IMR-90 (cell line): ENCODE data around the gene DCDC2. TPM values are rescaled to one million over a fixed set of nuclear protein-coding genes. Genes with fewer than 3 reads are reported as not detected.
"Not testable (repeated sequence)": the region's sequence is repeated elsewhere in the genome, so short reads cannot be mapped to it uniquely, and the experiment has no call there.

ENCODE experiments used
- ATAC-seq: fragments of 200-7000 bp; cut with Tn5 transposase; 2 replicates; pipeline ENCODE4 v1.9.1; 2020; ENCODE audit warnings: low read depth, mild to moderate bottlenecking, moderate library complexity
- BruUV-seq: library from RNA; stranded (reverse); fragments of 400-500 nt; replicated peaks from 2 replicates; lab custom pipeline; 2021; lab: Mats Ljungman, UMichigan
- CTCF ChIA-PET: fragments of 300-600 bp; formaldehyde crosslinking; extraction: SDS; loops from one replicate; lab custom pipeline; 2021; ENCODE audit warnings: antibody characterized with exemption; lab: Yijun Ruan, JAX
- POLR2A ChIA-PET: fragments of 300-600 bp; sonication (Branson Sonifier 250); formaldehyde crosslinking; loops from one replicate; lab custom pipeline; 2022; ENCODE audit warnings: antibody characterized with exemption; ENCODE audit not compliant: unreplicated experiment; lab: Charles Lee
- DNase-seq: peaks from one replicate; pipeline ENCODE4 v3.0.0; 2013
- H2AFZ ChIP-seq: replicated peaks from 2 replicates; pipeline ENCODE3; 2013; ENCODE audit warnings: low read length, mild to moderate bottlenecking; ENCODE audit not compliant: poor library complexity
- H2AK5ac ChIP-seq: 2 replicates; pipeline ENCODE4 v1.6.1; 2013; ENCODE audit warnings: low read depth, low read length, inconsistent platforms
- H2AK9ac ChIP-seq: replicated peaks from 2 replicates; pipeline ENCODE3; 2013; ENCODE audit warnings: mild to moderate bottlenecking, low read depth, low read length, moderate library complexity; ENCODE audit not compliant: poor library complexity
- H2BK120ac ChIP-seq: 2 replicates; pipeline ENCODE4 v1.6.1; 2013; ENCODE audit warnings: low read depth, low read length, inconsistent platforms
- H2BK15ac ChIP-seq: 3 replicates; pipeline ENCODE4 v1.6.1; 2013; ENCODE audit warnings: low read depth, low read length, inconsistent platforms
- H2BK20ac ChIP-seq: 2 replicates; pipeline ENCODE4 v1.6.1; 2013; ENCODE audit warnings: low read depth, mild to moderate bottlenecking, inconsistent platforms, low read length, moderate library complexity
- H2BK5ac ChIP-seq: 2 replicates; pipeline ENCODE4 v1.6.1; 2013; ENCODE audit warnings: mild to moderate bottlenecking, low read depth, low read length, inconsistent platforms; ENCODE audit not compliant: poor library complexity, severe bottlenecking
- H3K14ac ChIP-seq: replicated peaks from 2 replicates; pipeline ENCODE4 v1.6.1; 2013; ENCODE audit warnings: low read depth, low read length, inconsistent platforms
- H3K18ac ChIP-seq: 2 replicates; pipeline ENCODE4 v1.6.1; 2013; ENCODE audit warnings: low read depth, low read length, control low read depth
- H3K23ac ChIP-seq: 2 replicates; pipeline ENCODE4 v1.6.1; 2013; ENCODE audit warnings: low read depth, low read length, inconsistent platforms
- H3K27ac ChIP-seq: 2 replicates; pipeline ENCODE4 v1.5.1; 2013; ENCODE audit warnings: mild to moderate bottlenecking, control low read depth, low read length; ENCODE audit not compliant: insufficient read depth
- H3K27me3 ChIP-seq: 2 replicates; pipeline ENCODE4 v1.6.1; 2013; ENCODE audit warnings: low read length; ENCODE audit not compliant: control insufficient read depth, insufficient read depth
- H3K36me3 ChIP-seq: 2 replicates; pipeline ENCODE4 v1.6.1; 2013; ENCODE audit warnings: low read length, mixed read lengths; ENCODE audit not compliant: control insufficient read depth, insufficient read depth
- H3K4ac ChIP-seq: 2 replicates; pipeline ENCODE4 v1.6.1; 2013; ENCODE audit warnings: low read depth, low read length, inconsistent platforms
- H3K4me1 ChIP-seq: 2 replicates; pipeline ENCODE4 v1.6.1; 2013; ENCODE audit warnings: low read length, mixed read lengths; ENCODE audit not compliant: control insufficient read depth, insufficient read depth
- H3K4me2 ChIP-seq: 2 replicates; pipeline ENCODE4 v1.6.1; 2013; ENCODE audit warnings: low read depth, mild to moderate bottlenecking, control low read depth, low read length, moderate library complexity
- H3K4me3 ChIP-seq: 2 replicates; pipeline ENCODE4 v1.5.1; 2013; ENCODE audit warnings: low read depth, mild to moderate bottlenecking, control low read depth, low read length, moderate library complexity; ENCODE audit not compliant: insufficient read depth
- H3K56ac ChIP-seq: 2 replicates; pipeline ENCODE4 v1.6.1; 2013; ENCODE audit warnings: low read length, inconsistent platforms; ENCODE audit not compliant: insufficient read depth; ENCODE audit errors: extremely low read depth
- H3K79me1 ChIP-seq, 2 experiments: 2 replicates each; pipeline ENCODE4 v1.6.1; 2013; ENCODE audit warnings: low read length in 2 of 2, inconsistent platforms in 1 of 2, low read depth in 1 of 2
- H3K9ac ChIP-seq: 2 replicates; pipeline ENCODE4 v1.6.1; 2013; ENCODE audit warnings: low read depth, low read length, control low read depth
- H3K9me1 ChIP-seq: 2 replicates; pipeline ENCODE4 v1.6.1; 2013; ENCODE audit warnings: low read length, inconsistent platforms; ENCODE audit not compliant: insufficient read depth
- H3K9me3 ChIP-seq: 2 replicates; pipeline ENCODE4 v1.6.1; 2013; ENCODE audit warnings: low read length; ENCODE audit not compliant: control insufficient read depth, insufficient read depth
- H4K20me1 ChIP-seq: 2 replicates; pipeline ENCODE4 v1.6.1; 2013; ENCODE audit warnings: low read length, inconsistent platforms; ENCODE audit not compliant: insufficient read depth
- H4K5ac ChIP-seq: 2 replicates; pipeline ENCODE4 v1.6.1; 2013; ENCODE audit warnings: mild to moderate bottlenecking, low read depth, low read length, control low read depth
- H4K8ac ChIP-seq, 2 experiments: 2 replicates each; pipeline ENCODE4 v1.6.1; 2013; ENCODE audit warnings: low read depth in 2 of 2, low read length in 2 of 2, control low read depth in 1 of 2, inconsistent platforms in 1 of 2
- H4K91ac ChIP-seq: 2 replicates; pipeline ENCODE4 v1.6.1; 2013; ENCODE audit warnings: low read depth, low read length, inconsistent platforms; ENCODE audit not compliant: insufficient read depth
- WGBS, 2 experiments: methylation state at CpG; one replicate each; pipeline versions ENCODE4 v1.1.5 to v1.1.7; 2013; ENCODE audit warnings: missing lambda C conversion rate in 2 of 2; ENCODE audit not compliant: insufficient read length in 1 of 2; ENCODE audit errors: extremely low coverage in 2 of 2; 5-methylcytosine and 5-hydroxymethylcytosine counted together
- dilution Hi-C: fragments of 300-500 bp; cut with HindIII; formaldehyde crosslinking; loops from one replicate; pipeline ENCODE4 v1.14.3; 2018; ENCODE audit warnings: low sequenced_read_pairs; ENCODE audit not compliant: unreplicated experiment
- in situ Hi-C: fragments of 300-500 bp; cut with MboI; formaldehyde crosslinking; loops from 3 replicates; pipeline ENCODE4 v1.14.3; 2019; ENCODE audit warnings: low sequenced_read_pairs, inconsistent platforms, mixed read lengths
- intact Hi-C: fragments of 100-400 bp; cut with micrococcal nuclease; formaldehyde crosslinking; loops from 2 replicates; pipeline ENCODE4 v1.10.0; 2022
- polyA plus RNA-seq, 3 experiments: library from polyadenylated mRNA; depleted of rRNA; stranded (reverse); fragments of >200 nt; gene quantifications; 2 replicates each; pipeline ENCODE4 v1.2.3, GENCODE V29; 2012; ENCODE audit warnings: low replicate concordance in 1 of 3
- total RNA-seq: library from RNA; depleted of rRNA; stranded (reverse); fragments of >200 nt; gene quantifications from 2 replicates; pipeline ENCODE4 v1.2.3, GENCODE V29; 2012

DCDC2 gene
- total and polyA plus RNA-seq, 2 of the 4 experiments (the other 2 are of a cell fraction), result not detected

DNA sequence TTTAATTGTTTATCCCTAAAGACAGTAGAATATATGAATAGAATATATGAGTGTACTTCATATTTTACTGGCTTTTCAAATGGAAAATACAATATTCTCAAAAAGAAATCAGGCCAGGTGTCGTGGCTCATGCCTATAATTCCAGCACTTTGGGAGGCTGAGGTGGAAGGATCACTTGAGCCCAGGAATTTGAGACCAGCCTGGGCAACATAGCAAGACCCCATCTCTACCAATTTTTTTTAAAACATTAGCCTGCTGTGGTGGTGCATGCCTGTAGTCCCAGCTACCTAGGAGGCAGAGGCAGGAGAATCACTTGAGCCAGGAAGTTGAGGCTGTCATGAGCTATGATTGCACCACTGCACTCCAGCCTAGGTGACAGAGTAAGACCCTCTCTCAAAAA is 116.1 kb downstream of the DCDC2 start:
- H3K79me1 ChIP-seq, H3K4ac ChIP-seq, H3K23ac ChIP-seq, H3K4me1 ChIP-seq, H3K9ac ChIP-seq, H3K9me1 ChIP-seq, BruUV-seq, H3K4me3 ChIP-seq, H4K5ac ChIP-seq, H3K27me3 ChIP-seq, dilution Hi-C loops, H2BK120ac ChIP-seq, H3K36me3 ChIP-seq, H4K91ac ChIP-seq, H2BK15ac ChIP-seq, H3K9me3 ChIP-seq, H3K4me2 ChIP-seq, ATAC-seq, H2BK5ac ChIP-seq, H3K56ac ChIP-seq, H4K20me1 ChIP-seq, H2BK20ac ChIP-seq, H4K8ac ChIP-seq, H2AFZ ChIP-seq, H3K27ac ChIP-seq, H2AK5ac ChIP-seq, CTCF ChIA-PET, H2AK9ac ChIP-seq, DNase-seq, in situ Hi-C loops, H3K14ac ChIP-seq, H3K18ac ChIP-seq, intact Hi-C loops, POLR2A ChIA-PET: not testable (repeated sequence)
- no CpG with 5 or more reads among the region's 1 CpG for WGBS, 2 experiments
